Endometrium (tissue), 2 donors: Measurements from ENCODE around the gene SV2B.
A peak's percentile ranks its signal among the peaks of the same experiment; 100 is the strongest.

Experiments used
- FAIRE-seq: peaks from 2 replicates; lab custom pipeline; 2012; peaks lifted over from hg19 to GRCh38; lab: Jason Lieb, UNC
- donor health status: control.
- donor health status: control.

SV2B gene

DNA sequence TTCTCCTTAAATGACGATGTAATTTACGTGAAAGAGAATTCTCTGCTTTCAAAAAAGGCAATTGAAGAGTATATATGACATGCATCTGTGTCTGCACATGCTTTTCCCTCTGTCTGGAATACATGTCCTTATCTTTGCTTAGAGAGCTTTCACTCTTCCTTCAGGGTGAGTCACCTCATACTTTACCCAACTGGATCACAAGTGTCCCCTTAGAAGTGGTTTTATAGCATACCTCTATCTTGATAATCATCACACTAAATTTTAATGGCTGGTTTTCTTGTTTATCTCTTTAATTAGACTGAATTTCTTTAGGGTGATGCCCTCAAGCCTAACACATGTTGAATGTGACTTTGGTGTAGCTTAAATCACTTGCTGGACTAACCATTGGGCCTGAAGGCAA, 178.9 kb downstream of the SV2B start:
- FAIRE-seq = no peak

- FAIRE-seq = no peak
These were observed 179.4 kb downstream of the SV2B start for GRCh38 chr15:91279486-91279885.

DNA sequence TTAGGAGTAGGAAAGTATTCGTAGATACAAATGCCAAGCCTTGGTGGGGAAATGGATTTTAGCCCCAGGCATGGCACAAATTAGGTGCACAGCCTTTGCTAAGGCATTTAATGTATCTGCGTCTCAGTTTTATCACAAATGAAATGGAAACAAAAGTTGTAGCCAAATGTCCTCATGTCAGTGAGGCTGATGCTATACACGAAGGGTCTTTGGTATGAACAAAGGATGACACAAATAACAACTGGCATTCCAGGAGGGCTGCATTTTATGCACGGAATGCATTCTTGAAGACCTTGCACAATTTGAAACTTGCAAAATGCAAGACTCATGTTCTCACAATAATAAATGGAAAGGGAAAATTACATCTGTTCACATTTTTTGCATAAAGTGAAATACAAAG, 181.9 kb downstream of the SV2B start:
- no peak for FAIRE-seq

GRCh38 chr15:91282486-91282885, 182.4 kb downstream of the SV2B start:
- no peak for FAIRE-seq

DNA sequence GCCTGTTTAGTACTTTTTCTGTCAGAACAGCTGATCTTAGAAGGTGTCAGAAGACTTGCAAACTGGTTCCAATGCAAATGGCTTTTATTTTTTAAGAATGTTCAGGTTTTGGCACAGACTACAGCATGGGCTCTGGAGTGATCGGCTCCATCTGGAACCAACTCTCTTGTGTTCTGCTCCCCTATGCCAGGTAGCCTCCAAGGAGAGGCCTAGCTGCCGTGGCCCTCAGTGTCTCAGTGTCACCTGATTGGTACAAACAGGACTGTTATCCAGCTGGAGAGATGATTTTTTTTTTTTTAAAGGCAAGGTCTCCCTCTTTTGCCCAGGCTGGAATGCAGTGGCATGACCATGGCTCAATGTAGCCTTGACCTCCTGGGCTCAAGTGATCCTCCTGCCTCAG, 183.1 kb downstream of the SV2B start:
- FAIRE-seq = no peak

DNA sequence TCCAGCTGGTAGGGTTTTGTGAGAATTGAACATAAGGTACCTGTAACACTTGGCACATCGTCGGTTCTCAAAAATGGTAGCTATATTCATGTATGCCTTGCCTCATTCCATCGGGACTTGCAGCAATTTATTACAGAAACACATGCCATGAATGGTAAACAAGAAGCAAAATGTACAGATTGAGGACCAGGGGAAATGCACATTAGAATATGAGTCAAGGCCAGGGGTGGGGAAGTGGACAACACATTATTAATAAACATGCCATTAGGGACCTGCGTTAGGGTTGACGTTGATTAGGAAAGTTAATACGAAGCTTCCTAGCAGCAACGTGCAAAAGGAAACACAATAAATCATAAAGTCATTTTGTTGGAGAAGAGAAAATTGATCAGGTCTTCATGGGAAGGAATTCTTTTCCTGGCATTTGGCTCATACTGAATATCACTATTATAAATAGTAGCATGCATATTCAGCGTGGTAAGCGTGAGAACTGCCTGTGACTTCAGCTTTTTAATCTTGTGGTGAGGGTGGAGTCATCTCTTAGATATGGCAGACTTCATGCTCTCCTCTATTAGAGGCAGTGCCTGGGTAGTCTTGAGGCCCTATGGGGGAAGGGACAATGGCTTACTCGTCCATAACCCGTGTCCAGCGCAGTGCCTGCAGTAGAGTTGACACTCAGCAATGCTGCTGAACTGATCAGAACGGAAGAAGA, 184.9 kb downstream of the SV2B start:
- no peak for FAIRE-seq

DNA sequence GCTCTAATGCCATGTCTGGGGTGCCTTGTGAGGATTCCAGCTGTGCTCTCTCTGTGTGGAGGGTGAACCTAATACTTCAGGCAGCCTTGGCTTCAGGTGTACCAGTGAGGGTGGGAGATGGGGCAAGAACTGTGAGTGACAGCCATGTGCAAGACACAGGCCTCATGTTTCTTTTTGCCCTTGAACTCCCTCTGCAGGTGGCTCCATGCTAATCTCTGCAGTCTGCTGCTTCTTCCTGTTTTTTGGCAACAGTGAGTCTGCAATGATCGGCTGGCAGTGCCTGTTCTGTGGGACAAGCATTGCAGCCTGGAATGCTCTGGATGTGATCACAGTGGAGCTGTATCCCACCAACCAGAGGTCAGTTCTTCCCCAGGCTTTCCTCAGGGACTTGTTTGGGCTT, 189.3 kb downstream of the SV2B start:
- no peak for FAIRE-seq

DNA sequence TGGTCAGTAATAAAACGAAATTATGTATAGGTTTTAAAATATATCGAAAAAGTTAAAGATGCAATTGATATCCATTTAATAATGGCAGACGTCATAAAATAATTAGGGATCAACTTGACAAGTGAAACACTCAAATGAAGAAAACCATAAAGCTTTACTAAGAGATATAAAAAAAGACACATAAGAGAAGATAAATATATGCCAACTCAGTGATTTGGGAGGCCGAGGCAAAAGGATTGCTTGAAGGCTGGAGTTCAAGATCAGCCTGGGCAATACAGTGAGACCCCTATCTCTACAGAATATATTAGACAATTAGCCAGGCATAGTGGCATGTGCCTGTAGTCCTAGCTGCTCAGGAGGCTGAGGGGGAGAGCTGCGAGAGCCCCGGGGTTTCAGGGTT, 190.5 kb downstream of the SV2B start:
- FAIRE-seq = no peak

DNA sequence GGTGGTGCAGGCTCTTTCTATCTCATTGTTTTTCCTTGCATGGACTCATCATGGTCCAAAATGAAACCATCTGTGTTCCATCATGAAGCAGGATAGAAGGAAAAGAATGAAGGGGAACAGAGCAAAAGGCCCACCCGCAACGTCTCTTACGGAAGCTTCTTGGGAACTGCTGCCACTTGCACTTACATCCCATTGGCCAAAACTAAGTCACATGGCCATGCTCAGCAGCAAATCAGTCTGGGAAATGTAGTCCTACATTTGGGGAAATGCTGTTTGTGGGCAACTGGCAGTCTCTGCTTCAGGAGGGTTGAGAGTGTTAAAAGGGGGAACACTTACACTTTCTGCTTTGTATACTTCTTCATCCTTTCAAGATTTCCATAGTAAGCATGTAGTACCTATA, 191.6 kb downstream of the SV2B start:
- FAIRE-seq = no peak

GRCh38 chr15:91294344-91294743, 194.3 kb downstream of the SV2B start:
- no peak for FAIRE-seq

DNA sequence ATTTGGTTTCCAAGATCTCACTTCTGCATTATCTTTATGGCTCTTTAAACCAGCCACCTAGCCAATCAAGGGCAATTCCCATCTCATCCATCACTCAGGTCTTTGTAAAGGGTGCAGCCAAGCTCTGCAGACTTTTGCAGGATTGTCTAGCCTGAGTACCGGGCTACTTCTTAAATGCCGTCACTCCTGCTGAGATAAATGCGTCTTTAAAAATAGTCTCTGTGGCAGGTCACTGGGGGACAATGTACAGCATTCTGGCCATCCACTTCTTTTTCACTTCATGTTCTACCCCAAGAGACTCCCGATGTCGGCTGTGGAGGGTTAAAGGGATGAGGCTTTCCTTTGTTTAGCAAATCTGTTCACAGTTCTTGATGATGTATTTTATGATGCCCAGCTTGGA, 194.7 kb downstream of the SV2B start:
- FAIRE-seq = no peak

GRCh38 chr15:91298101-91298500, 198.0 kb downstream of the SV2B start:
- no peak for FAIRE-seq

DNA sequence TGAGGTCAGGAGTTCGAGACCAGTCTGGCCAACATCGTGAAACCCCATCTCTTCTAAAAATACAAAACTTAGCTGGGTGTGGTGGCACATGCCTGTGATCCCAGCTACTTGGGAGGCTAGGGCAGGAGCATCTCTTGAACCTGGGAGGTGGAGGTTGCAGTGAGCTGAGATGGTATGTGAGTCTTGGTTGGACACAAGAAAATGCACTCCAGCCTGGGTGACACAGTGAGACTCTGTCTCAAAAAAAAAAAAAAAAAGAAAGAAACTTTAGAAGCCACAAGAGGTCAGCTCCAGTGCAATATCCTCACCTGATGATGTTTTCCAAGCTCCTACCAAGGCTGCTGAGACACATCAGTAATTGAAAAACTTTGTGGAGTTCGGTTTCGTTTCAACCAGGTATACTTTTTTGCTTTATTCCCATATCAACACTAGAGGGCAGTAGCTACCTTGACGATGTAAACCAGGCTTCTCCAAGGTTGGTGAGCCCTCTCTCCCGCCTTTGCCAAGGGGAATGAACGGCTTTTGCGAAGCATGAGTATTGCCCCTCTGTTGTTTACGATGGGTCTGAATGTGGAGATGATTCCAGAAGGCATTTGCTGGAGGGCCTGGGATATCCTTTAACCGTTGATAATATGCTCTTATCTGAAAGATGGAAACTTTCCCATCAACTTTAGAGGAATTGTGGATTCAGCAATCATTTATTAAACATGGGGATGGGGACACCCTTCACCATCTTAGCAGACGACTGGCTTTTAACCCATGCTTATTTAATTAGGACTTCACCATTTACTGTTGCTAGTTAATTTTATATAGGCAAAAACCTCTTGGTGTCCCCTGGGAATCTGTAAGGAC, 202.8 kb downstream of the SV2B start:
- FAIRE-seq = peak; percentile 83

DNA sequence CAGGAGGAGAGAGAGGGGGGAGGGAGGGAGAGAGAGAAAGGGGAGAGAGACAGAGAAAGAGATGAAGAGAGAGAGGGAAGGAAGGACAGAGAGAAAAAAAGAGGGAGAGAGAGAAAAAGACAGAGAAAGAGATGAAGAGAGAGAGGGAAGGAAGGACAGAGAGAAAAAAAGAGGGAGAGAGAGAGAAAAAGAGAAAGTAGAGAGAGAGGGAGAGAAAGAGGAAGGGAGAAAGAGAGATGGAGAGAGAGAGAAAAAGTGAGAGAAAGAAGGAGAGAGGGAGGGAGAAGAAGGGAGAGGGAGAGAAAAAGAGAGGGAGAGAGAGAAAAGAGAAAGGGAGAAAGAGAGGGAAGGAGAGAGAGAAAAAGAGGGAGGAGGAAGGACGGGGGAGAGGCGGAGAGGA, 204.2 kb downstream of the SV2B start:
- FAIRE-seq = no peak

GRCh38 chr15:91304786-91305185, 204.7 kb downstream of the SV2B start:
- FAIRE-seq = no peak

DNA sequence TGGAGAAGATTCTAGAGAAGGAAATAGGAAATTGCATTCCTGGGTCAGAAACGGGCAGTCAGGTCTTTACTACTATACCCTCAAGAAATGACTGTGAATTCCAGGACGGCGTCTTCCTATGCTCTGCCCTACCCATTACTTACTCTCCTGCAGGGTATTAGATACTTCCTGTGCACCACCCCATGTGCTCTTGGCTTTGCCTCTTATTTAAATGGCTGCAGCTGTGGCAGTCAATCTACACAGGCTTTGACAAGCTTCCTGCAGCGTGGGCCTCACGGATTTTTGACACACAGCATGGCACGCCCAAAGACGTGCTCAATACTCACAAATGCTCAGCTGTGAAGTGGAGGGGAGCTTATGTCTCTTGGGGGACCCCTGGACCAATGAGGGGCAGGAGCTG, 206.1 kb downstream of the SV2B start:
- FAIRE-seq = no peak

- no peak for FAIRE-seq
These were observed 207.5 kb downstream of the SV2B start for GRCh38 chr15:91307601-91308000.

DNA sequence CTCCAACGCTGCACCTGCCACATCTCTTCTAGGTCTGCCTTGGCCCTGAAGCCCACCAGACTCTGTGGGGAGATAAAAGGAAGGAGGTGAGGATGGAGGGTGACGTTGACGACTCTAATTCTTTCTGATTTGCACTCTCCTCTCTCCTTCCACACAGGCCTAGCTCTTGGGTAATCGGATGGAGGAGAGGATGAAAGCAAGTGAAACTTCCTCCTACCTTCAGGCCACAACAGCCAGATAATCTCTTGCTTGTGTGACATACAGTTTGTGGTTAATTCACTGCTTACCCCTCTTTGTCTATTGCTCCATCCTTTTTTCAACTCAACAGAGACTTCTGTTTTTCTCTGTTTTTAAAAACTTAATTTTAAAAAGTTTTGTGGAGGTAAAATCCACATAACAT, 208.1 kb downstream of the SV2B start:
- FAIRE-seq = no peak

DNA sequence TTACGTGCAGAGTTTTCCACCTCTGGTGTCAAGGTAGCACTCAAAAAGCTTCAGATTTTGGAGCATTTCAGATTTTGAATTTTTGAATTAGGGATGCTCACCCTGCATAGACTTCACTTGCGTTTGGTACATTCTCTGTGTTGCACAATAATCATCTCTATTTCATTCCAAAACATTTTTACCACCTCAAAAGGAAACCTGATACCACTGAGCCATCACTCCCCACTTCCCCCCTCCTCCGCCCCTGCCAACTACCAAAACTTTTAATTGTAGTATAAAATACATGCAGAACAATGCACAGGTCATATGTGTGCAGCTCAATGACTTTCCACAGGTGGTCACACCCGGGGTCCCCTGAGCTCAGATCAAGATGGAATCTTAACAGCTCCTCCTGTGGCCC, 208.8 kb downstream of the SV2B start:
- FAIRE-seq = no peak

GRCh38 chr15:91311986-91312385, 211.9 kb downstream of the SV2B start:
- FAIRE-seq = no peak

- FAIRE-seq = no peak
These were observed 216.1 kb downstream of the SV2B start for GRCh38 chr15:91316126-91316525.

- FAIRE-seq = no peak
These were observed 218.5 kb downstream of the SV2B start for GRCh38 chr15:91318516-91318915.

DNA sequence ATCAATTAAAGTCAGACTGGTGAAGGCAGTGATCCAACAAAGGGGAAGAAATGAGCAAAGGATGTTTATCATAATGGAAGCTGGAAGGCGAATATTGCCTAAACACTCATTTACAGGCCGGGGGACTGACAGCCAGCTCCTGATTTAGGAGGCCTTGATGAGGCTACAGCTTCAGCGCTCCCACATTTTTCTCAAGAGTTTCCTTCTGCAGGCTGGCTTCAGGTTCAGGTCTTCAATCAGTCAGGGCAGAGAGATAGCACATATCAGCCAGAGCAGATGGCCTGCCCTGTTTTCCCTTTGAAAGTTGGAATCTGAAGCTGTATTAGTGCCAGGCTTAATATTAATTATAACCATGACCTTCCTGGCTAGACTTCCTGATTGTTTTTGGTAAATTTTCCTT, 218.9 kb downstream of the SV2B start:
- FAIRE-seq = no peak
